ENCODE data around the gene NCAPG. TPM values are rescaled to one million over a fixed set of nuclear protein-coding genes. Genes with fewer than 3 reads are reported as not detected.

NCAPG gene
- total and polyA plus RNA-seq, 10 donors: 1.1 to 10.2 (median 3.8) TPM

DNA sequence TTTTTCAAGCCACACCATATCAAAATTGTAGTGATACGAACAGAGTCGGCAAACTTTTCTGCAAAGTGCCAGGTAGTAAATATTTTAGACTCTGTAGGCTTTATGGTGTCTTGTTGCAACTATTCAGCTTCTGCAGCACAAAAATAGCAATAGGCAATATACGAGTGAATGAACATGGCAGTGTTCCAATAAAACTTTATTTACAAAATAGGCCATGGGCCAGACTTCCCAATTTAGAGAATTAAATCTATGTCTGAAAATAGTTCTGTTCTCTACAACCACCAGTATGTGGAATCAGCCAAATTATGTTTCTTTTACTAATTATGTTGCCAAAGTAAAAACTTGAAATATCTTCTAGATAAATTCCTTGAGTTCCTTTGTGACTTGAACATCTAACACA lies 56.5 kb downstream of the NCAPG start:
- Histone ChIP-seq H3K36me3 (peaks cover 0 to 16% (median 0%) of the 10 kb centered on the region in 6 donors), H3K27me3 (replicated peaks in 1 of 7) (no peaks in the 10 kb centered on the region), H3K9me3 (peaks cover 0 to 21% (median 15%) of the 10 kb centered on the region in 8 donors), H3K4me3 (no peak overlapping the region), H3K27ac (no peak overlapping the region), H3K4me1 (no peaks in the 10 kb centered on the region)
- no peak for TF ChIP-seq POLR2AphosphoS5 (IDR thresholded peaks at IDR 0.05)
- no peak for TF ChIP-seq POLR2A (IDR thresholded peaks at IDR 0.05)
- TF ChIP-seq, protein P1, sequence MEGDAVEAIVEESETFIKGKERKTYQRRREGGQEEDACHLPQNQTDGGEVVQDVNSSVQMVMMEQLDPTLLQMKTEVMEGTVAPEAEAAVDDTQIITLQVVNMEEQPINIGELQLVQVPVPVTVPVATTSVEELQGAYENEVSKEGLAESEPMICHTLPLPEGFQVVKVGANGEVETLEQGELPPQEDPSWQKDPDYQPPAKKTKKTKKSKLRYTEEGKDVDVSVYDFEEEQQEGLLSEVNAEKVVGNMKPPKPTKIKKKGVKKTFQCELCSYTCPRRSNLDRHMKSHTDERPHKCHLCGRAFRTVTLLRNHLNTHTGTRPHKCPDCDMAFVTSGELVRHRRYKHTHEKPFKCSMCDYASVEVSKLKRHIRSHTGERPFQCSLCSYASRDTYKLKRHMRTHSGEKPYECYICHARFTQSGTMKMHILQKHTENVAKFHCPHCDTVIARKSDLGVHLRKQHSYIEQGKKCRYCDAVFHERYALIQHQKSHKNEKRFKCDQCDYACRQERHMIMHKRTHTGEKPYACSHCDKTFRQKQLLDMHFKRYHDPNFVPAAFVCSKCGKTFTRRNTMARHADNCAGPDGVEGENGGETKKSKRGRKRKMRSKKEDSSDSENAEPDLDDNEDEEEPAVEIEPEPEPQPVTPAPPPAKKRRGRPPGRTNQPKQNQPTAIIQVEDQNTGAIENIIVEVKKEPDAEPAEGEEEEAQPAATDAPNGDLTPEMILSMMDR (IDR thresholded peaks at IDR 0.05 in 8 of 11, conservative IDR thresholded peaks at IDR 0.05 in 3 of 11): no peak
- DNase-seq: no peak
- 83 to 90% (median 88%) methylated on average over 3 of the region's 3 CpGs for WGBS, 5 donors
- intact Hi-C loops (cut with DNase I; ENCODE audit: low total_unique reads): no loop called here

DNA sequence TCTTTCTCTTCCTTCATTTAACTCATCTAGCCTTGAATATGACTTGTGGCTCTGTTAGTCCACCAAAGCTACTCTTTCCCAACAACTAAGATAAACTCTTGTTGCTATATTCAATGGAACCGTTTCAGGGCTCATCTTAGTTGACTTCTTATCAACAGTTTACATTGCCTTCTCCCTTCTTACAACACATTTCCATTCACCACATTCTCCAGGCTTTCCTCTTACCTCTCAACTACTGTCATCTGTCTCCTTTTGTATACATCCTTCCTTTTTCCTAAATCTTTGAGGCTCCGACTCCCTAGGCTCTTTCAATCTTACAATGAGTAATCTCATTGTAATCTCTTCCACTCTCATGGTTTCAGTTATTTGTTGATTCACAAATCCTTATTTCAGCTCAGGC lies 58.5 kb downstream of the NCAPG start:
- TF ChIP-seq, protein P1 (IDR thresholded peaks at IDR 0.05 in 8 of 11, conservative IDR thresholded peaks at IDR 0.05 in 3 of 11): no peak
- TF ChIP-seq POLR2A (IDR thresholded peaks at IDR 0.05) (no peak), POLR2AphosphoS5 (IDR thresholded peaks at IDR 0.05) (no peak)
- H3K9me3 ChIP-seq: peaks cover 0 to 1% (median 0%) of the 10 kb centered on the region in 8 donors
- peaks cover 0 to 3% (median 0%) of the 10 kb centered on the region in 6 donors for H3K36me3 ChIP-seq
- H3K27me3 ChIP-seq (replicated peaks in 1 of 7): no peaks in the 10 kb centered on the region
- DNase-seq: no peak
- H3K27ac ChIP-seq: no peak overlapping the region
- 85 to 91% (median 89%) methylated on average over 2 of the region's 2 CpGs for WGBS, 5 donors
- no peak overlapping the region for H3K4me3 ChIP-seq
- intact Hi-C loops (cut with DNase I; ENCODE audit: low total_unique reads): no loop called here
- H3K4me1 ChIP-seq: no peaks in the 10 kb centered on the region

DNA sequence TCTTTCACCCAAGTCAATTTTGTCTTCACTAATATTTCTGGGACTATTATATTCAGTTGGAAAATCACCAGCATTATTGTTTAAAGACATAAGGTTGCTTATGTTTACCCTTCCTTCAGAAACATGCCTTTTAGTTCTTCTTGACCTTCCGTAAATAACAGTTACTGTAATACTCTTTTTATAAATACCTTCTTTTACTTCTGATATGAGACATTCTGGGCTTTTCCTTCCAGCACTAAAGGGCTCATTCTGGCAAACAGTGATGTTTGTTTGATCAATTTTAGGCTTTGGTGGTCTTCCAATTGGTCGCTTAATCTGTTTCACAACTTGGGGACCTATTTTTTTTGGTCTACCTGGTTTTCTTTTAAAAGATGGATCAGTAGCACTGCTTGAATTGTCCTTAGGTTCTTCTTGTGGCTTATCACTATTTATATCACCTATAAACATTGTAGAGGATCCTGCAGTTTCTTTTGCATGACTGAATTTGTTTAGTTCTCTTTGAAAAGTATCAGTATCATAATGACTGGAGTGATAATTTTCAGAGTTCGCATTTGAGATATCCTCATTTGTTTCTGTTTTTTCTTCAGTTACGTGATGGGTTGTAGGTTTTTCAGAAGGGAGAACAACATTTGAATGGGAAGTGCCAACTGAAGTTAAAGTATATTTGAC lies 64.8 kb downstream of the NCAPG start:
- Histone ChIP-seq H3K36me3 (no peaks in the 10 kb centered on the region), H3K4me3 (no peak overlapping the region), H3K27ac (no peak overlapping the region), H3K27me3 (replicated peaks in 1 of 7) (no peaks in the 10 kb centered on the region), H3K9me3 (peaks cover 0 to 5% (median 0%) of the 10 kb centered on the region in 8 donors), H3K4me1 (no peaks in the 10 kb centered on the region)
- intact Hi-C loops (cut with DNase I; ENCODE audit: low total_unique reads): no loop called here
- DNase-seq: no peak
- whole genome bisulfite sequencing, 5 donors: 70 to 86% (median 80%) methylated on average over 4 of the region's 4 CpGs
- TF ChIP-seq POLR2A (IDR thresholded peaks at IDR 0.05): no peak
- no peak for TF ChIP-seq POLR2AphosphoS5 (IDR thresholded peaks at IDR 0.05)
- TF ChIP-seq, protein P1 (IDR thresholded peaks at IDR 0.05 in 8 of 11, conservative IDR thresholded peaks at IDR 0.05 in 3 of 11): no peak

DNA sequence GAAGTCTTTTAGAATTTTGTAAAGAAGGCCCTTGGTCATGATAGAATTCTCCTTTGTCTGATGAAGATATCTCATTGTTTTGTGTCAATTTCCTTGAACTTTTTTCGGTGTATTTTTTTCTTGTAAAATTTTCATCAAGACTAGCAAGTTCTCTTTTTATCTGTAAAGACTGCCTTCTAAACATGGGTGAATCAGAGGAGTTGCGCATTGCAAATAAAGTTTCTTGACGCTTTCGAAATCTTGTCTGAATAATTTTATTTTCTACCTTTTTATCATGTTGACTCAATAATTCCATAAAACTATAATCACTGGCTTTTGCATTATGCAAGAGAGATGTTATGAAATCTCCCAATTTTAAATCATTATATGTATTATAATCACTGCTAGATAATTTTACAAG lies 66.2 kb downstream of the NCAPG start:
- Histone ChIP-seq H3K4me3 (no peak overlapping the region), H3K27me3 (replicated peaks in 1 of 7) (no peaks in the 10 kb centered on the region), H3K4me1 (no peaks in the 10 kb centered on the region), H3K36me3 (no peaks in the 10 kb centered on the region), H3K27ac (no peak overlapping the region), H3K9me3 (peaks cover 0 to 5% (median 0%) of the 10 kb centered on the region in 8 donors)
- DNase-seq: no peak
- intact Hi-C loops (cut with DNase I; ENCODE audit: low total_unique reads): no loop called here
- WGBS, 5 donors: 95 to 99% (median 98%) methylated on average over 4 of the region's 4 CpGs
- TF ChIP-seq, protein P1 (IDR thresholded peaks at IDR 0.05 in 8 of 11, conservative IDR thresholded peaks at IDR 0.05 in 3 of 11): no peak
- no peak for TF ChIP-seq POLR2A (IDR thresholded peaks at IDR 0.05)
- TF ChIP-seq POLR2AphosphoS5 (IDR thresholded peaks at IDR 0.05): no peak

Measured in spleen (tissue), 11 donors.